GM23248 (cell line): ENCODE measurements around the gene AKR7A2. TPM values are rescaled to one million over a fixed set of nuclear protein-coding genes. Genes with fewer than 3 reads are reported as not detected.

Experiments used
- DNase-seq: peaks from one replicate; pipeline ENCODE4 v3.0.0-alpha.2; 2015
- H2AFZ ChIP-seq: fragments of 200-600 bp; sonication (generic); 2 replicates; pipeline ENCODE4 v1.6.1; 2016; ENCODE audit warnings: antibody characterized with exemption
- H3F3A ChIP-seq: fragments of 200-600 bp; sonication (generic); 2 replicates; pipeline ENCODE4 v1.6.1; 2016; ENCODE audit warnings: mild to moderate bottlenecking, antibody characterized with exemption, mixed run types; ENCODE audit not compliant: insufficient read depth
- H3K27ac ChIP-seq: fragments of 200-600 bp; sonication (generic); 2 replicates; pipeline ENCODE4 v1.5.1; 2016; ENCODE audit warnings: mild to moderate bottlenecking
- H3K27me3 ChIP-seq: fragments of 200-600 bp; sonication (generic); replicated peaks from 2 replicates; pipeline ENCODE4 v1.6.1; 2016; ENCODE audit warnings: mild to moderate bottlenecking; ENCODE audit not compliant: insufficient read depth
- H3K36me3 ChIP-seq: fragments of 200-600 bp; sonication (generic); 2 replicates; pipeline ENCODE4 v1.6.1; 2016; ENCODE audit warnings: low read depth, mild to moderate bottlenecking
- H3K4me1 ChIP-seq: fragments of 200-600 bp; sonication (generic); 2 replicates; pipeline ENCODE4 v1.6.1; 2016; ENCODE audit warnings: mild to moderate bottlenecking; ENCODE audit not compliant: insufficient read depth
- H3K4me2 ChIP-seq: fragments of 200-600 bp; sonication (generic); one replicate; pipeline ENCODE4 v1.6.1; 2016; ENCODE audit warnings: mild to moderate bottlenecking; ENCODE audit not compliant: unreplicated experiment
- H3K4me3 ChIP-seq: fragments of 200-600 bp; sonication (generic); 2 replicates; pipeline ENCODE4 v1.5.1; 2016; ENCODE audit warnings: mild to moderate bottlenecking
- H3K79me2 ChIP-seq: fragments of 200-600 bp; sonication (generic); 2 replicates; pipeline ENCODE4 v1.6.1; 2016; ENCODE audit warnings: mild to moderate bottlenecking; ENCODE audit not compliant: insufficient read depth
- H3K9ac ChIP-seq: fragments of 200-600 bp; sonication (generic); 2 replicates; pipeline ENCODE4 v1.6.1; 2016; ENCODE audit warnings: mild to moderate bottlenecking
- H3K9me2 ChIP-seq: fragments of 200-600 bp; sonication (generic); 2 replicates; pipeline ENCODE4 v1.6.1; 2016; ENCODE audit warnings: mixed run types, mild to moderate bottlenecking, moderate library complexity; ENCODE audit not compliant: insufficient read depth
- H3K9me3 ChIP-seq: fragments of 200-600 bp; sonication (generic); one replicate; pipeline ENCODE4 v1.6.1; 2017; ENCODE audit warnings: low read depth
- H4K20me1 ChIP-seq: fragments of 200-600 bp; sonication (generic); 2 replicates; pipeline ENCODE4 v1.6.0; 2016; ENCODE audit not compliant: insufficient read depth
- EZH2 ChIP-seq: fragments of 200-600 bp; sonication (generic); IDR thresholded peaks from 2 replicates; pipeline ENCODE4 v1.6.1; 2018; ENCODE audit warnings: antibody characterized with exemption, mild to moderate bottlenecking; ENCODE audit not compliant: insufficient read depth, poor library complexity, severe bottlenecking
- EZH2phosphoT487 ChIP-seq: fragments of 200-600 bp; sonication (generic); IDR thresholded peaks from 2 replicates; pipeline ENCODE4 v1.6.1; 2018; ENCODE audit warnings: antibody characterized with exemption, moderate library complexity, mild to moderate bottlenecking, low read depth; ENCODE audit not compliant: insufficient read depth
- WGBS, 2 experiments: methylation state at CpG; one replicate each; pipeline ENCODE4 v1.1.6; 2015 to 2017; ENCODE audit warnings: low lambda C conversion rate in 2 of 2, low coverage in 1 of 2; ENCODE audit errors: missing lambda C conversion rate in 2 of 2; 5-methylcytosine and 5-hydroxymethylcytosine counted together
- in situ Hi-C: fragments of 300-500 bp; cut with MboI; formaldehyde crosslinking; loops from 2 replicates; pipeline ENCODE4 v1.15.0; 2020
- polyA plus RNA-seq: library from polyadenylated mRNA; unstranded; fragments of >200 nt; fragmentation: Nextera tagmentation; extraction: Ambion mirVana; gene quantifications from 2 replicates; pipeline ENCODE4 v1.2.1, GENCODE V29; 2016
- total RNA-seq: library from RNA; depleted of rRNA; stranded (reverse); fragments of >200 nt; shearing (Covaris generic); gene quantifications from 2 replicates; pipeline ENCODE4 v1.2.3, GENCODE V29; 2014

Gene AKR7A2
- total and polyA plus RNA-seq, 2 experiments from 2014 or later, result 93.1 to 97.1 TPM

DNA sequence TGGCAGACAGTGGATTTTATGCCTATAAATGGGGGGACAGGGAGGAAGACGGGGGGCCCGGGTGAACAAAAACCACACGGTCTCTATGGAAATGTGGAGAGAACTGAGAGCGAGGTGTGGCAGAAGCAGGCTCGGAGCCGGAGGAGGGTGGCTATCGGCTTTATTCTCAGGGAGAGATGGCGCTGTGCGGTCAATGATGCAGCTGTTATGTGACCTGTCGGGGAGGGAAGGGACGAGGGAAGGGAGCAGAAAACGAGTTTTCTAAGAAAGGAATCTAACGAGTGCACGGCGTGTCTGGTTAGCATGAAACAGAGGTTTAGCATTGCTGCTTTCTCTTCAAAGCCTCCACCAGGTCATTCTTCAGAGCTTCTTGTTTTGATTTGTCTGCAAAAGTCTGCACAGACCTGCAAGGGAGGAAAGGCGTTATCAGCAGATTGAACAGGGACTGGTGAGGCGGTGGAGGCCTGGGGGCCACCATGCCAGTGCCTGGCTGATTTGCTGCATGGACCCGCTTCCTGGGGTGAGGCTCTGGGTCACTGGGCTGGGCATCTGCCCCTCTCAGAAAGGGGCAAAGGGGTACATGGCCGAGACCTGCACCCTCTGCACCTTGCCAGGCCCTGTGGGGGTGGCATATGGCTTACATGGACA, 27.4 kb upstream of the AKR7A2 start:
- Histone ChIP-seq H3K9me2 (no peaks in the 10 kb centered on the region), H3K36me3 (peaks cover 12% of the 10 kb centered on the region; the same call in 1 of the 2 replicates), H3K79me2 (no peaks in the 10 kb centered on the region), H2AFZ (no peak overlapping the region), H3K27me3 (no peaks in the 10 kb centered on the region), H3K9me3 (no peaks in the 10 kb centered on the region), H3F3A (peaks cover 7% of the 10 kb centered on the region; the same call in 1 of the 2 replicates), H3K4me2 (no peak overlapping the region), H3K9ac (no peak overlapping the region), H4K20me1 (no peaks in the 10 kb centered on the region), H3K4me3 (no peak overlapping the region), H3K27ac (no peak overlapping the region), H3K4me1 (no peaks in the 10 kb centered on the region)
- TF ChIP-seq EZH2 (no peak), EZH2phosphoT487 (no peak)
- WGBS, 2 experiments, result 93 to 96% methylated on average over 19 of the region's 19 CpGs
- DNase-seq, result no peak
- in situ Hi-C loops, result no loop called here

GRCh38 chr1:19338323-19338762, 26.4 kb upstream of the AKR7A2 start:
- no peaks in the 10 kb centered on the region for H3K27me3 ChIP-seq
- no peak for DNase-seq
- no peak overlapping the region for H3K4me3 ChIP-seq
- in situ Hi-C loops, result no loop called here
- no peak overlapping the region for H2AFZ ChIP-seq
- WGBS, 2 experiments, result 91% methylated on average over 27 of the region's 27 CpGs
- no peaks in the 10 kb centered on the region for H4K20me1 ChIP-seq
- no peaks in the 10 kb centered on the region for H3K4me1 ChIP-seq
- H3K9ac ChIP-seq, result no peak overlapping the region
- H3K36me3 ChIP-seq, result peaks cover 7% of the 10 kb centered on the region; the same call in 1 of the 2 replicates
- H3K27ac ChIP-seq, result no peak overlapping the region
- peaks cover 7% of the 10 kb centered on the region for H3F3A ChIP-seq
- H3K79me2 ChIP-seq, result no peaks in the 10 kb centered on the region
- no peaks in the 10 kb centered on the region for H3K9me2 ChIP-seq
- TF ChIP-seq EZH2 (no peak), EZH2phosphoT487 (no peak)
- H3K4me2 ChIP-seq, result no peak overlapping the region
- no peaks in the 10 kb centered on the region for H3K9me3 ChIP-seq

DNA sequence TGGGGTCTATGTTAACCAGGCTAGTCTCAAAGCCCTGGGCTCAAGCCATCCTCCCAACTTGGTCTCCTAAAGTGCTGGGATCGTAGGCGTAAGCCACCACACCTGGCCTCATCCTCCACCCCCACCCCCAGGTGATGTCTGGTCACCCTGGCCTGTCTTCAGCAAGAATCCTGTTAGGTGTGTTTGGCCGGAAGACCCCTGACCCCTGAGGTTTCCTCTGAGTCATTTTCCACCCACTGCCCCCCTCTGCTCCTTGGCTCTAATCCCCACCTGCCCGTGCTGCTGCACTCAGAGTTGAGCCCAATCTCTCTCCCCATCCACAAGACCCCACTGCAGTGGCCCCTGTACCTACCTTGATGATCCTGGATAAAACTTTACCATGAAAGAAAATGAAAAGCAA, 25.3 kb upstream of the AKR7A2 start:
- DNase-seq, result no peak
- no peaks in the 10 kb centered on the region for H3K9me2 ChIP-seq
- 87 to 88% methylated on average over 4 of the region's 4 CpGs for WGBS, 2 experiments
- no peak overlapping the region for H3K27ac ChIP-seq
- no peak overlapping the region for H3K4me2 ChIP-seq
- no peaks in the 10 kb centered on the region for H4K20me1 ChIP-seq
- H3F3A ChIP-seq, result peaks cover 7% of the 10 kb centered on the region
- no peak overlapping the region for H2AFZ ChIP-seq
- no peaks in the 10 kb centered on the region for H3K9me3 ChIP-seq
- no peak for TF ChIP-seq EZH2
- TF ChIP-seq EZH2phosphoT487, result no peak
- no peak overlapping the region for H3K9ac ChIP-seq
- in situ Hi-C loops, result no loop called here
- H3K4me3 ChIP-seq, result no peak overlapping the region
- no peaks in the 10 kb centered on the region for H3K27me3 ChIP-seq
- H3K36me3 ChIP-seq, result peaks cover 7% of the 10 kb centered on the region; the same call in 1 of the 2 replicates
- H3K79me2 ChIP-seq, result no peaks in the 10 kb centered on the region
- no peaks in the 10 kb centered on the region for H3K4me1 ChIP-seq

DNA sequence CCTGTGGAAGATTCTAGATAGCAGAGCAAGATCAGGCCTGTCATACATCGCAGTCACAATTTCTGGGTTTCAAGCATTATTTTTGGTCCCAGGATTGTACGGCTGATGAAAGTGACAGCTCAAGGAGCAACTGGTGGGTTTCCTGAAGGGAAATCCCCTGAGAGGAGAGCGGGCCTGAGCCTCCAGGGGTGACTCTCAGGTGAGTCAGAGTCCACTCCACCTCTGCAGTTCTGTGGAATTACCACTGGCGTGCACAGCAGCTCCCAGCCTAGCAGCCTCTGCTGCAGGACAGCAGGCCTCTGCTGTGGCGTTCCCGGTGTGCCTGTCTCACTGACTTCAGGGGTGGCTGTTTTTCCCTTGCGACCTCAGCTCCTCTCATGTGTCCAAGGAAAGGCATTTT, 24.6 kb upstream of the AKR7A2 start:
- in situ Hi-C loops, result no loop called here
- Histone ChIP-seq H3K4me2 (no peak overlapping the region), H4K20me1 (no peaks in the 10 kb centered on the region), H3K36me3 (peaks cover 7% of the 10 kb centered on the region; the same call in 1 of the 2 replicates), H3K9me2 (no peaks in the 10 kb centered on the region), H3K27ac (no peak overlapping the region), H3K79me2 (no peaks in the 10 kb centered on the region), H3K27me3 (no peaks in the 10 kb centered on the region), H3K4me3 (no peak overlapping the region), H3K4me1 (no peaks in the 10 kb centered on the region), H3K9me3 (no peaks in the 10 kb centered on the region), H2AFZ (no peak overlapping the region), H3F3A (peaks cover 7% of the 10 kb centered on the region), H3K9ac (no peak overlapping the region)
- 81 to 86% methylated on average over 7 of the region's 7 CpGs for WGBS, 2 experiments
- no peak for TF ChIP-seq EZH2
- DNase-seq, result peak; percentile 70
